ENCODE results near the gene ELF4. TPM values are rescaled to one million over a fixed set of nuclear protein-coding genes. Genes with fewer than 3 reads are reported as not detected.
A peak's percentile ranks its signal among the peaks of the same experiment; 100 is the strongest.

ELF4 gene
- total and polyA plus RNA-seq, 10 of the 15 experiments (the other 5 are each of a cell fraction or from before 2014, with no cell fraction given): 4.0 to 36.7 (median 22.6) TPM

DNA sequence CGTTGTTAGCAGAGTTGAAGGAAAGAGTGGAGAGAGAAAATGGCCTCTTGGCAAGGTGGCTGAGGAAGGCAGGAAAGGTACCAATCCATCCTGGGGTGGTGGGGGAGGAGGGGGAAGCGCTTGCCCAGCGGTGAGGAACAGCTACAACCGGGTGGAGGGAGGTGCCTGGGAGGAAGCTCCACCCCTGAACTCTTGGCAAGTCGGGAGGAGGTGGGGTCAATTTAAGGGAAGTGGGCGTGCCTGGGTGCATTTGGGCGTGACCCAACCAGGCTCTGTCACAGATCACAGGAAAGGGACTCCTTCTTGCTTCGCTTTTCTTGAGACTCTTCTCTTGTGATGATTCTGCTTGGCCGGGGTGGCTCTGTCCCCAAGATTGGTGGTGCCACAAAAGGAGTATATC, 86.2 kb downstream of the ELF4 start:
- peak overlapping the region; percentile 10 for H3K4me2 ChIP-seq (ENCODE audit: control insufficient read depth, insufficient read depth)
- DNase-seq (ENCODE audit: low read depth, low spot score) (peak; percentile 65), ATAC-seq (peak; percentile 100), FAIRE-seq (peak; percentile 76)
- no peak overlapping the region for H3K9ac ChIP-seq (ENCODE audit: control insufficient read depth, insufficient read depth, low read length)
- ChIA-PET POLR2A (interaction anchor here (0.6 to 1.4 kb wide), 7 partner anchors 43 to 163 kb away, joined by 3 to 8 read pairs (median 4); no protein-coding TSS in a partner anchor), SMC1A (ENCODE audit: uncharacterized antibody, unreplicated experiment) (interaction anchor here (0.6 to 7.0 kb wide), 4 partner anchors 63 to 268 kb away, joined by 3 to 71 read pairs (median 5); no protein-coding TSS in a partner anchor), CTCF (interaction anchor here (0.7 to 1.6 kb wide), 5 partner anchors 37 to 98 kb away, joined by 3 to 29 read pairs (median 4); no protein-coding TSS in a partner anchor), RAD21 (ENCODE audit: unreplicated experiment) (interaction anchor here (1.2 to 3.2 kb wide), 2 partner anchors 37 to 98 kb away, joined by 7 to 20 read pairs; no protein-coding TSS in a partner anchor)
- in situ Hi-C loops (cut with MboI) (no loop called here), intact Hi-C loops (cut with micrococcal nuclease; ENCODE audit: unreplicated experiment) (loop anchor here (2.0 to 5.0 kb wide), 2 partner anchors 41 to 117 kb away; partner anchors contain the start of genes BCORL1 and UTP14A)
- H4K20me1 ChIP-seq (ENCODE audit: control insufficient read depth, insufficient read depth): no peaks in the 10 kb centered on the region
- H3K27ac ChIP-seq (ENCODE audit: control insufficient read depth, insufficient read depth): peak overlapping the region; percentile 20; the same call in 1 of the 2 replicates
- peak overlapping the region; percentile 43; the same call in 1 of the 2 replicates for H3K4me3 ChIP-seq
- no TSS peak for BruUV-seq (replicated peaks)
- H3K4me1 ChIP-seq (ENCODE audit: control insufficient read depth, insufficient read depth, low read length): no peaks in the 10 kb centered on the region
- H3K27me3 ChIP-seq (replicated peaks in 1 of 2; ENCODE audit: control insufficient read depth in 2 of 2, insufficient read depth in 2 of 2, low read length in 1 of 2): no peaks in the 10 kb centered on the region
- TF ChIP-seq IKZF2 (IDR thresholded peaks at IDR 0.05) (no peak), ZSCAN29 (IDR thresholded peaks at IDR 0.05) (no peak), NBN (IDR thresholded peaks at IDR 0.05) (0 out of 2 replicates have a peak, but pooled peaks have one; percentile 22), ZNF217 (IDR thresholded peaks at IDR 0.05) (no peak), HDGF (IDR thresholded peaks at IDR 0.05) (peak; percentile 84; the same call in 1 of the 2 replicates), MYB (IDR thresholded peaks at IDR 0.05; ENCODE audit: borderline replicate concordance, low read depth, low read length) (no peak), POLR2A (IDR thresholded peaks at IDR 0.05; ENCODE audit: low read depth, low read length) (no peak), EZH2 (IDR thresholded peaks at IDR 0.05; ENCODE audit: borderline replicate concordance, control insufficient read depth, low read depth, low read length) (no peak), HDAC2 (IDR thresholded peaks at IDR 0.05) (no peak), SPI1 (IDR thresholded peaks at IDR 0.05; ENCODE audit: borderline replicate concordance, insufficient read depth, low read depth, low read length) (peak; percentile 82), KDM1A (IDR thresholded peaks at IDR 0.05; ENCODE audit: borderline replicate concordance) (no peak), PAX5 (IDR thresholded peaks at IDR 0.05; ENCODE audit: borderline replicate concordance, low read depth, low read length) (peak; percentile 86; the same call in 1 of the 2 replicates)
- TF ChIP-seq, protein P1, sequence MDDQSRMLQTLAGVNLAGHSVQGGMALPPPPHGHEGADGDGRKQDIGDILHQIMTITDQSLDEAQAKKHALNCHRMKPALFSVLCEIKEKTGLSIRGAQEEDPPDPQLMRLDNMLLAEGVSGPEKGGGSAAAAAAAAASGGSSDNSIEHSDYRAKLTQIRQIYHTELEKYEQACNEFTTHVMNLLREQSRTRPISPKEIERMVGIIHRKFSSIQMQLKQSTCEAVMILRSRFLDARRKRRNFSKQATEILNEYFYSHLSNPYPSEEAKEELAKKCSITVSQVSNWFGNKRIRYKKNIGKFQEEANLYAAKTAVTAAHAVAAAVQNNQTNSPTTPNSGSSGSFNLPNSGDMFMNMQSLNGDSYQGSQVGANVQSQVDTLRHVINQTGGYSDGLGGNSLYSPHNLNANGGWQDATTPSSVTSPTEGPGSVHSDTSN (IDR thresholded peaks at IDR 0.05; ENCODE audit: insufficient replicate concordance, low read depth, low read length): no peak
- 10% methylated on average over 9 of the region's 9 CpGs for WGBS (ENCODE audit: insufficient coverage, insufficient replicate concordance, low lambda C conversion rate, missing lambda C conversion rate)
- no peaks in the 10 kb centered on the region for H3K79me2 ChIP-seq (ENCODE audit: control insufficient read depth, insufficient read depth, low read length)
- no peaks in the 10 kb centered on the region for H3K9me3 ChIP-seq (replicated peaks; ENCODE audit: control insufficient read depth, insufficient read depth, low read length)
- peaks cover 0 to 3% of the 10 kb centered on the region in 2 experiments; a peak in 2 of 4 replicates for H3K36me3 ChIP-seq (ENCODE audit: control insufficient read depth in 2 of 2, insufficient read depth in 2 of 2, low read length in 1 of 2)
- peak overlapping the region; percentile 59 for H2AFZ ChIP-seq (ENCODE audit: control insufficient read depth, low read depth, low read length)

All from GM12878 (cell line).